GM10266 (cell line): ENCODE measurements around the gene TNFSF15.

Experiments
- DNase-seq: peaks from one replicate; pipeline ENCODE4 v3.0.0; 2012; ENCODE audit errors: extremely low spot score
- TF ChIP-seq, protein P1 (sequence below): IDR thresholded peaks from 2 replicates; pipeline ENCODE4 v1.5.1; 2012; ENCODE audit warnings: mild to moderate bottlenecking, low read depth; ENCODE audit not compliant: control insufficient read depth, insufficient read depth; ENCODE audit errors: missing control alignments

Gene TNFSF15

DNA sequence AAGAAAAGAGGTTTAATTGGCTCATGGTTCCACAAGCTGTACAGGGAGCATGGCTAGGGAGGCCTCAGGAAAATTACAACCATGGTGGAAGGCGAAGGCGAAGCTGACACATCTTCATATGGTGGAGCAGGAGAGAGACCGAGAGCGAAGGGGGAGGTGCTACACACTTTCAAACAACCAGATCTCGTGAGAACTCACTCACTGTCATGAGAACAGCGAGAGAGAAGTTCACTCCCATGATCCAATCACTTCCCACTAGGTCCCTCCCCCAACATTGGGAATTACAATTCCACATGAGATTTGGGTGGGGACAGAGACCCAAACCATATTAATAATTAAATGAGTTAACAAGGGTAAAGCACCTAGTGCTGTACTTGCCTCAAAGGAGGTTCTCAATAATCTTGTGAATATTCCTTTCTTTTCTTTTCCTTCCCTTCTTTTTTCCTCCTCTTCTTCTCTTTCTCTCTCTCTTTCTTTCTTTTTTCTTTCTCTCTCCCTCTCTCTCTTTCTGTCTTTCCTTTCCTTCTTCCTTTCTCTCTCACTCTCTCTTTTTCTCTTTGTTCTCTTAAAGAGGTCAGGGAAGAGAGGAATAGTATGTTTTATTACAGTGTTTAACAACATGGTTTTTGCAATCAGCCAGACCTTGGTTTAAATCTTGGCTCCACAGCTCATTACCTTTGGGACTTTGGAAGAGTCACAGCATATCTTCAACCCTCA, 29.0 kb downstream of the TNFSF15 start:
- TF ChIP-seq, protein P1, sequence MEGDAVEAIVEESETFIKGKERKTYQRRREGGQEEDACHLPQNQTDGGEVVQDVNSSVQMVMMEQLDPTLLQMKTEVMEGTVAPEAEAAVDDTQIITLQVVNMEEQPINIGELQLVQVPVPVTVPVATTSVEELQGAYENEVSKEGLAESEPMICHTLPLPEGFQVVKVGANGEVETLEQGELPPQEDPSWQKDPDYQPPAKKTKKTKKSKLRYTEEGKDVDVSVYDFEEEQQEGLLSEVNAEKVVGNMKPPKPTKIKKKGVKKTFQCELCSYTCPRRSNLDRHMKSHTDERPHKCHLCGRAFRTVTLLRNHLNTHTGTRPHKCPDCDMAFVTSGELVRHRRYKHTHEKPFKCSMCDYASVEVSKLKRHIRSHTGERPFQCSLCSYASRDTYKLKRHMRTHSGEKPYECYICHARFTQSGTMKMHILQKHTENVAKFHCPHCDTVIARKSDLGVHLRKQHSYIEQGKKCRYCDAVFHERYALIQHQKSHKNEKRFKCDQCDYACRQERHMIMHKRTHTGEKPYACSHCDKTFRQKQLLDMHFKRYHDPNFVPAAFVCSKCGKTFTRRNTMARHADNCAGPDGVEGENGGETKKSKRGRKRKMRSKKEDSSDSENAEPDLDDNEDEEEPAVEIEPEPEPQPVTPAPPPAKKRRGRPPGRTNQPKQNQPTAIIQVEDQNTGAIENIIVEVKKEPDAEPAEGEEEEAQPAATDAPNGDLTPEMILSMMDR, result no peak
- no peak for DNase-seq

DNA sequence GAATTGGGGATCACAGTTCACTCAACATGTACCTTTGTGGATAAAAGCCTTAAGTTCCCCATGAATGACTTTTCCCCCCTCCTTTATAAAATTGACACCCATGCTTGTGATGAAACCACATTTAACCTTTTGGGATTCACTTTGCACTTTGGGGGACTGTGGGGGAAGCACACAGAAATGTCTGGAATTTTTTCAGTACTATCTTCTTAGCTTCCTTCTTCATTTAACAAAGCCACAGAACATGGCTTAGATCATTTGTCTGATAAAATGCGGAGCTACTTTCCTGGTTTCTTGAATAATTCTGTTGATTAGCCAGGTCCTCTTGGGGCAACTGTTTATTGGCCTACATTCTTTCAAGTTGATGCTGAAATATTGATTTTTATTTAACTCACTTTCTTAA, 29.9 kb downstream of the TNFSF15 start:
- TF ChIP-seq, protein P1, result no peak
- no peak for DNase-seq

DNA sequence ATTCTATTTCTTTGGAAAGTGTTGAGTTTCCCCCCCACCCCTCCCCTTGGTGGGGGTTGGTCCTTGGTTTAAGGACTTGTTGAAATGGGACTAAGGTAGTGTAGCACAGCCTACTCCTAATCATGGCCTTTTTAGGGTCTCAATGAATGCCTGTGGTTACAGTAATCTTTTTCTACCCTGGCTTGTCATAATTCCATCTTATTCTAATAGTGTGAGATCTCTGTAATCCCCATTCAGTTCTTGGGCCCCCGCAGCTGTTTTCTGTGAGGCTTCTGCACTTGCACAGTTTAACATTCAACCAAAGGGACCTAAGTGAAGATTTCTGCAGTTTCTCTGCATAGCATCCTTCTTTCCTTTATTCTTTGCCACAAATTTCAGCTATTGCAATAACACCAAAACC, 30.7 kb downstream of the TNFSF15 start:
- TF ChIP-seq, protein P1, result no peak
- DNase-seq, result no peak

DNA sequence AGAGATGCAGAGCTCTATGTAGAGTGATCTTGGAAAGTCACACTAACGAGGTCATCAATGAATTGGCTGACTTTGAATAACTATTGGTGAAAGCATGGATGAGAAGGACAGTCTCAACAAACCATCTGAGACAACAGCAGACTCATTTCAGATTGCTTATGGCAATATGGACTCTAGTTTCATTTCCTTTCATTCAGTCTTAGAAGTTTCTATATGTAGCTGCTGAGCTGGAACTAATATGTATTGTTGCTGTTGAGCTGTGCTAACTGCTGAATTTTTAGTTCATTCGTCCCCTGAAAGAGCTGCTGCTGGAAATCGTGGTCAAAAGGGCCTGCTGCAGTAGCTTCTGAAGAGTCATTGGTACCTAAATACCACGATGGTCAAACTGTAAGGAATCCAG, 31.3 kb downstream of the TNFSF15 start:
- TF ChIP-seq, protein P1, result no peak
- no peak for DNase-seq

DNA sequence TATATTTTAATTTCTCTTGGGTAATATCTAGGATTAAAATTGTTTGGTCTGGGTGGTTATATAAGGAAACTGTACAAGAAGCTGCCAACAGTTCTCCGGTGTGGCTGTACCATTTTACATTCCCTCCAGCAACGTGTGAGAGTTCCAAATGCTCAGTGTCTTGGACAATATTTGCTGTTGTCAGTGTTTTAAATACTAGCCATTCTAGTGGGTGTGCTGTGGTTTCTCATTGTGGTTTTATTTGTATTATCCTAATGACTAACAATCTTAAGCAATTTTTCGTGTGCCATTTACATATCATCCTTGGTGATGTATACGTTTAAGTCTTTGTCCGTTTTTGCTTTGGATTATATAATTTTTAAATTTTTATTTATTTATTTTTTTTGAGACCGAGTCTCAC, 34.0 kb downstream of the TNFSF15 start:
- DNase-seq, result no peak

DNA sequence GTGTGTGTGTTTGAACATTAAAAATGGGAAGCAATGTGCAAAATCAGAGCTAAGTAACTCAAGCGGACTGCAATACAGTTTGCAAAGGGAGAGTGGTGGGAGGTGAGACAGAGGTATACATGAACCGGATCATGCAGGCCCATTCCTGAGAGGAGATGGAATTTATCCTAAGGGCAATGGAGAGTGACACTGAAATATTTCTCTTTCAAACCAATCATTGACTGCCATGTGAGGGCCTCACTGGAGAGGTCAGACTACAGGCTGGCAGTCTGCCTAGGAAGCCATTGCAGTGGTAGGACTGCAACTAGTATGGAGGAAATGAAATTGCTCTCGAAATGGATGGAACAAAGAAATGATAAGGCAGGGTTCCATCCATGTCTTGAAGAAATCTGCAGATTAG, 34.8 kb downstream of the TNFSF15 start:
- no peak for DNase-seq
- TF ChIP-seq, protein P1, result no peak

More for the DNA sequence above, 34.0 kb downstream of the TNFSF15 start:
- TF ChIP-seq, protein P1, result no peak

DNA sequence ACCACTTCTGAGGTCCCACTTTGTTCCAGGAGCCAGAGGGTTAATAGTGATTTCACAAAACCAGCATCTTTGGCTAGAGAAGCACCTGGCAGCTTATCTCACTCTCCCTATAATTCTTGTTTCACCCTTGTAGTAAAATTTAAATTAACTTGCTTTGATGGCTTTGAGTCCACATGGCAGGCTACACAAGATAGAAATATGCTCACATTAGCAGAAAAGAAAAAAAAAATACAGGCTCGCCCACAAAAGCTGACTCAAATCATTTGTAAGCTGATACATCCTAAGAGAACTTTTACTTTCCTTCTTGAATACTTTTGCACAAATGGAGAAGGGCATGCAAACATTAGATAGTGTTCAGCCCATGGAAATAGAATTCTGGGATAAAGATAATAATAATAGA, 36.2 kb downstream of the TNFSF15 start:
- DNase-seq, result no peak

More for the DNA sequence above, 36.2 kb downstream of the TNFSF15 start:
- TF ChIP-seq, protein P1, result no peak
